Peyer's patch (tissue), 4 donors: Measurements from ENCODE around the gene RAPGEF5.

Experiments
- CTCF ChIP-seq, 6 experiments: fragments of 450-650 bp in 4 of 6; fragments of 200-600 bp in 2 of 6; sonication (generic) in 1 of 6; IDR thresholded peaks; one replicate each; pipeline ENCODE4 v1.5.1; 2017 to 2019; ENCODE audit warnings: antibody characterized with exemption in 6 of 6, mild to moderate bottlenecking in 3 of 6, moderate library complexity in 1 of 6
- POLR2A ChIP-seq, 2 donors: fragments of 450-650 bp; IDR thresholded peaks; one replicate each; pipeline ENCODE4 v1.5.1; 2017; ENCODE audit warnings: antibody characterized with exemption in 2 of 2, mild to moderate bottlenecking in 2 of 2, moderate library complexity in 2 of 2

- TF ChIP-seq CTCF (IDR thresholded peaks at IDR 0.05) (no peak), POLR2A (IDR thresholded peaks at IDR 0.05) (no peak)
Observed at GRCh38 chr7:22317632-22318031, 39.3 kb downstream of the RAPGEF5 start.
